Measurements from ENCODE around the gene PBX2.
"Not testable (repeated sequence)": the region's sequence is repeated elsewhere in the genome, so short reads cannot be mapped to it uniquely, and the experiment has no call there.

The PBX2 gene

GRCh38 chr6:32187009-32187709 lies 2.8 kb downstream of the PBX2 start:
- H3K27ac ChIP-seq: no peak overlapping the region
- TF ChIP-seq ZFX (IDR thresholded peaks at IDR 0.05): no peak
- TF ChIP-seq CTCF (conservative IDR thresholded peaks at IDR 0.05): no peak

- H3K27ac ChIP-seq: not testable (repeated sequence)
Observed at GRCh38 chr6:32186151-32186840, 3.7 kb downstream of the PBX2 start.

GRCh38 chr6:32185681-32186131 lies 4.3 kb downstream of the PBX2 start:
- not testable (repeated sequence) for H3K27ac ChIP-seq

- no peak for TF ChIP-seq CTCF (conservative IDR thresholded peaks at IDR 0.05)
- no peak for TF ChIP-seq ZFX (IDR thresholded peaks at IDR 0.05)
- H3K27ac ChIP-seq: no peak within 1 kb of the TSS
Observed at GRCh38 chr6:32184084-32184640, 5.8 kb downstream of the PBX2 start, which contains the start of gene AGER. TSS of gene AGER (minus strand) at chr6:32184253. CDS start at chr6:32184222, 31 bp downstream.

GRCh38 chr6:32183483-32184083 lies 6.4 kb downstream of the PBX2 start:
- no peak for TF ChIP-seq ZFX (IDR thresholded peaks at IDR 0.05)
- no peak for TF ChIP-seq CTCF (conservative IDR thresholded peaks at IDR 0.05)

GRCh38 chr6:32183030-32183429 lies 7.0 kb downstream of the PBX2 start:
- TF ChIP-seq CTCF (conservative IDR thresholded peaks at IDR 0.05) (no peak), ZFX (IDR thresholded peaks at IDR 0.05) (no peak)

More at GRCh38 chr6:32183483-32184083, 6.4 kb downstream of the PBX2 start:
- no peak overlapping the region for H3K27ac ChIP-seq

GRCh38 chr6:32182555-32182981 lies 7.4 kb downstream of the PBX2 start:
- TF ChIP-seq CTCF (conservative IDR thresholded peaks at IDR 0.05) (no peak), ZFX (IDR thresholded peaks at IDR 0.05) (no peak)
- H3K27ac ChIP-seq: no peak overlapping the region

More at GRCh38 chr6:32183030-32183429, 7.0 kb downstream of the PBX2 start:
- no peak overlapping the region for H3K27ac ChIP-seq

- no peak overlapping the region for H3K27ac ChIP-seq
- TF ChIP-seq ZFX (IDR thresholded peaks at IDR 0.05): no peak
Observed at GRCh38 chr6:32181915-32182529, 8.0 kb downstream of the PBX2 start.
